GM23248 (cell line): ENCODE measurements around the gene SLC30A3. TPM values are rescaled to one million over a fixed set of nuclear protein-coding genes. Genes with fewer than 3 reads are reported as not detected.
"Not testable (repeated sequence)": the region's sequence is repeated elsewhere in the genome, so short reads cannot be mapped to it uniquely, and the experiment has no call there.

Source experiments
- DNase-seq: peaks from one replicate; pipeline ENCODE4 v3.0.0-alpha.2; 2015
- H2AFZ ChIP-seq: fragments of 200-600 bp; sonication (generic); 2 replicates; pipeline ENCODE4 v1.6.1; 2016; ENCODE audit warnings: antibody characterized with exemption
- H3F3A ChIP-seq: fragments of 200-600 bp; sonication (generic); 2 replicates; pipeline ENCODE4 v1.6.1; 2016; ENCODE audit warnings: mild to moderate bottlenecking, antibody characterized with exemption, mixed run types; ENCODE audit not compliant: insufficient read depth
- H3K27ac ChIP-seq: fragments of 200-600 bp; sonication (generic); 2 replicates; pipeline ENCODE4 v1.5.1; 2016; ENCODE audit warnings: mild to moderate bottlenecking
- H3K27me3 ChIP-seq: fragments of 200-600 bp; sonication (generic); replicated peaks from 2 replicates; pipeline ENCODE4 v1.6.1; 2016; ENCODE audit warnings: mild to moderate bottlenecking; ENCODE audit not compliant: insufficient read depth
- H3K36me3 ChIP-seq: fragments of 200-600 bp; sonication (generic); 2 replicates; pipeline ENCODE4 v1.6.1; 2016; ENCODE audit warnings: low read depth, mild to moderate bottlenecking
- H3K4me1 ChIP-seq: fragments of 200-600 bp; sonication (generic); 2 replicates; pipeline ENCODE4 v1.6.1; 2016; ENCODE audit warnings: mild to moderate bottlenecking; ENCODE audit not compliant: insufficient read depth
- H3K4me2 ChIP-seq: fragments of 200-600 bp; sonication (generic); one replicate; pipeline ENCODE4 v1.6.1; 2016; ENCODE audit warnings: mild to moderate bottlenecking; ENCODE audit not compliant: unreplicated experiment
- H3K4me3 ChIP-seq: fragments of 200-600 bp; sonication (generic); 2 replicates; pipeline ENCODE4 v1.5.1; 2016; ENCODE audit warnings: mild to moderate bottlenecking
- H3K79me2 ChIP-seq: fragments of 200-600 bp; sonication (generic); 2 replicates; pipeline ENCODE4 v1.6.1; 2016; ENCODE audit warnings: mild to moderate bottlenecking; ENCODE audit not compliant: insufficient read depth
- H3K9ac ChIP-seq: fragments of 200-600 bp; sonication (generic); 2 replicates; pipeline ENCODE4 v1.6.1; 2016; ENCODE audit warnings: mild to moderate bottlenecking
- H3K9me2 ChIP-seq: fragments of 200-600 bp; sonication (generic); 2 replicates; pipeline ENCODE4 v1.6.1; 2016; ENCODE audit warnings: mixed run types, mild to moderate bottlenecking, moderate library complexity; ENCODE audit not compliant: insufficient read depth
- H3K9me3 ChIP-seq: fragments of 200-600 bp; sonication (generic); one replicate; pipeline ENCODE4 v1.6.1; 2017; ENCODE audit warnings: low read depth
- H4K20me1 ChIP-seq: fragments of 200-600 bp; sonication (generic); 2 replicates; pipeline ENCODE4 v1.6.0; 2016; ENCODE audit not compliant: insufficient read depth
- EZH2 ChIP-seq: fragments of 200-600 bp; sonication (generic); IDR thresholded peaks from 2 replicates; pipeline ENCODE4 v1.6.1; 2018; ENCODE audit warnings: antibody characterized with exemption, mild to moderate bottlenecking; ENCODE audit not compliant: insufficient read depth, poor library complexity, severe bottlenecking
- EZH2phosphoT487 ChIP-seq: fragments of 200-600 bp; sonication (generic); IDR thresholded peaks from 2 replicates; pipeline ENCODE4 v1.6.1; 2018; ENCODE audit warnings: antibody characterized with exemption, moderate library complexity, mild to moderate bottlenecking, low read depth; ENCODE audit not compliant: insufficient read depth
- WGBS, 2 experiments: methylation state at CpG; one replicate each; pipeline ENCODE4 v1.1.6; 2015 to 2017; ENCODE audit warnings: low lambda C conversion rate in 2 of 2, low coverage in 1 of 2; ENCODE audit errors: missing lambda C conversion rate in 2 of 2; 5-methylcytosine and 5-hydroxymethylcytosine counted together
- in situ Hi-C: fragments of 300-500 bp; cut with MboI; formaldehyde crosslinking; loops from 2 replicates; pipeline ENCODE4 v1.15.0; 2020
- polyA plus RNA-seq: library from polyadenylated mRNA; unstranded; fragments of >200 nt; fragmentation: Nextera tagmentation; extraction: Ambion mirVana; gene quantifications from 2 replicates; pipeline ENCODE4 v1.2.1, GENCODE V29; 2016
- total RNA-seq: library from RNA; depleted of rRNA; stranded (reverse); fragments of >200 nt; shearing (Covaris generic); gene quantifications from 2 replicates; pipeline ENCODE4 v1.2.3, GENCODE V29; 2014

The SLC30A3 gene
- total and polyA plus RNA-seq, 2 experiments from 2014 or later = not detected

DNA sequence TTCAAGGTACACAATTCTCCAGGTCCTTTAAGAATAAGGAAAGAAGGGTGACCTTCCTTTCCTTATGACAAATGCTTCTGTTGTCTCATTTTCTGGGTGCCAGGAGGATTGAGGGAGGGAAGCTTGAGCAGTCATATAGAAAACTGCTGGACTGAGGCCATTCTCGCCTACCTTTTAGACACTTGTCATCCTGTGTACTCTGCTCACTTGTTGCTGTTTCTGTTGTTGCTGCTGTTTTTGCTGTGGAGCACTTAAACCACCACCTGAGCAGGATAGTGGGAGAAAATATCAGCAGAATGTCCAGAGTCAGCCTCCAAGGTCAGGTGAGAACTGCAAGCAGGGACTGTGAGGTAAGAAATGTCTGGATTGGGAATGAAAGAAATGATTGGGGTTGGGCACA is 15.2 kb upstream of the SLC30A3 start:
- H3K4me1 ChIP-seq = peaks cover 18% of the 10 kb centered on the region
- no peak overlapping the region for H3K9ac ChIP-seq
- H3K4me2 ChIP-seq = no peak overlapping the region
- no peaks in the 10 kb centered on the region for H3K36me3 ChIP-seq
- peaks cover 7% of the 10 kb centered on the region for H3K27me3 ChIP-seq
- H3K9me3 ChIP-seq = no peaks in the 10 kb centered on the region
- in situ Hi-C loops = no loop called here
- no peak overlapping the region for H2AFZ ChIP-seq
- H3F3A ChIP-seq = 0 out of 2 replicates have a peak, but pooled peaks cover 3% of the 10 kb centered on the region
- H3K27ac ChIP-seq = no peak overlapping the region
- no peaks in the 10 kb centered on the region for H3K79me2 ChIP-seq
- H3K9me2 ChIP-seq = no peaks in the 10 kb centered on the region
- TF ChIP-seq EZH2phosphoT487 (no peak), EZH2 (no peak)
- H4K20me1 ChIP-seq = no peaks in the 10 kb centered on the region
- DNase-seq = no peak
- 26 to 40% methylated on average over 1 of the region's 1 CpG for WGBS, 2 experiments
- no peak overlapping the region for H3K4me3 ChIP-seq

DNA sequence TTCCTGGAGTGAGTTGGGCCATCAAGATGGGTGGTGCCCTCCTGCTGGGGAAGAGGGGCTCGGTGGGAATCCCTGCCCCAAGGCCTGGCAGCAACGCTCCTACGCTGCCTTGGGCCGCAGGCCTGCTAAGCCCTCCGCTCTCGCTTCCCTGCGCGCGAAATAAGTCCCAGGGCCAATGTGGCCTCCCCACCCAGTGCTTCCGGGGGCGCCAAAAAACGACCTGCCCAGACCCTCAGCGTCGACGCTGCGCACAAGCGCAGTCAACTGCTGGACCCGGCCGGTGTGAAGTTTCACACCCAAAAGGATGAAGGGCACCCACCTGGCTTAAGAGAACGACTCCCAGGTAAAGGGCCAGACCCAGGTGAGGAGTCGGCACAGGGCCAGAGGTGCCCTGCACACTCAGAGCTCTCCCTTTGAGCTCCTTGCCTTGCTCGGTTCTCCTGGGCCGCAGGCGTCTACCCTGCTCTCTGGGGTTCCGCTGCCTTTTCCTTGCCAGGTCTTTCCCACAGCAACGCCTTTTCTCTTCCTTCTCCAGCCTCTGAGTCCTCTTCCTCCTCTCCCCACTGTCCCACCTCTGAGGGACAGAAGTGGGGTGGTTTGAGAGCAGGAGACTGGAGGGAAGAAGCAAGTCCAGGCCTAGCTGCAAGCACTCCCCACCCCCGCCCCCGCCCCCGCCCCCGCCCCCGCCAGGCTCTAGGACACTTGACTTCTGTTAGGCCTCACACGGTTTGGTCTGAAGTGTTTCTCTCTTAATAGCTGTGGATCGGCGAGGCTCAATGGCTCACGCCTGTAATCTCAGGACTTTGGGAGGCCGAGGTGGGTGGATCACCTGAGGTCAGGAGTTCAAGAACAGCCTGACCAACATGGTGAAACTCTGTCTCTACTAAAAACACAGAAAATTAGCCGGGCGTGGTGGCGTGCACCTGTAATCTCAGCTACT is 12.6 kb upstream of the SLC30A3 start, which contains the start of gene DNAJC5G:
Gene DNAJC5G (plus strand): TSS at position 223 of the 940 bp plus-strand sequence. CDS start 1,296 bp downstream, outside the sequence.
- no peaks in the 10 kb centered on the region for H4K20me1 ChIP-seq
- 70 to 71% methylated on average over 39 of the region's 39 CpGs for WGBS, 2 experiments
- TF ChIP-seq EZH2phosphoT487 = no peak
- no peak for TF ChIP-seq EZH2
- H3K4me1 ChIP-seq = no peaks in the 10 kb centered on the region; the same call in 1 of the 2 replicates
- H3K9me2 ChIP-seq = no peaks in the 10 kb centered on the region
- no peaks in the 10 kb centered on the region for H3K36me3 ChIP-seq
- no peak within 1 kb of the TSS for H3K4me2 ChIP-seq
- peaks cover 7% of the 10 kb centered on the region for H3K27me3 ChIP-seq
- H3K9me3 ChIP-seq = no peaks in the 10 kb centered on the region
- H3K79me2 ChIP-seq = no peaks in the 10 kb centered on the region
- H3K4me3 ChIP-seq = no peak within 1 kb of the TSS
- no peak within 1 kb of the TSS for H3K27ac ChIP-seq
- no peak for DNase-seq
- H3K9ac ChIP-seq = no peak within 1 kb of the TSS
- in situ Hi-C loops = no loop called here
- no peak within 1 kb of the TSS for H2AFZ ChIP-seq
- H3F3A ChIP-seq = no peaks in the 10 kb centered on the region

DNA sequence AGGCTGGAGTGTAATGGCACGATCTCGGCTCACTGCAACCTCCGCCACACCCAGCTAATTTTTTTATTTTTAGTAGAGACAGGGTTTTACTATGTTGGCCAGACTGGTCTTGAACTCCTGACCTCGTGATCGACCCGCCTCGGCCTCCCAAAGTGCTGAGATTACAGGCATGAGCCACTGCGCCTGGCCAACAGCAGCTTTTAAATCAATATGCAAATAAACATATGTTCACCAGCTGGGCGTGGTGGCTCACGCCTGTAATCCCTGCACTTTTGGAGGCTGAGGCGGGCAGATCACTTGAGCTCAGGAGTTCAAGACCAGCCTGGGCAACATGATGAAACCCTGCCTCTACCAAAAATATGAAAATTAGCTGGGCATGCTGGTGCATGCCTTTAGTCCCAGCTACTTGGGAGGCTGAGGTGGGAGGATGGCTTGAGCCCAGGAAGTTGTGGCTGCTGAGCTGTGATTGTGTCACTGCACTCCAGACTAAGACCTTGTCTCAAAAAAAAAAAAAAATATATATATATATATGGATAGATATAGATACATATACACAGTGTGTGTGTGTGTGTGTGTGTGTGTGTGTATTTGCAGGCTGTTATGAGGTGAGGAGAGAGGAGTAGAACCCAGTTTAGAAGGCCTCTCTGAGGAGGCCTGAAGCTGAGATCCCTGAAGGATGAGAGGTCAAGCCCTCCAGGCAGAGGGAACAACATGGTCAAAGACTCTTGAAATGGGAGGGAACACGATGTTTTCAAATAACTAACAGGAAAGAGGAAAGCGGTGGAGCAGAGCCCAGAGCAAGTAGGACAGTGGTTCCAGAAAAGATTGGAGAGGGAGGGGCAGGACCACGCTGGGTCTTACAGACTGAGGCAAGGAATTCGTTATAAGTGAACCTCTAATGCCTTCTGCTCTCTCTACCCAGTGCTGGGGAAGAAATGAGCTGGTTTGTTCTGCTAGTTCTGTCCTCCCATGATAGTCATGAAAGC is 10.0 kb upstream of the SLC30A3 start:
- H3K27ac ChIP-seq, H3K36me3 ChIP-seq, H3K9me3 ChIP-seq, H3K4me2 ChIP-seq, H3K9ac ChIP-seq, DNase-seq, H3K9me2 ChIP-seq, H4K20me1 ChIP-seq, H2AFZ ChIP-seq, in situ Hi-C loops, H3K4me3 ChIP-seq, H3F3A ChIP-seq, H3K79me2 ChIP-seq, H3K4me1 ChIP-seq: not testable (repeated sequence)
- H3K27me3 ChIP-seq = peaks cover 11% of the 10 kb centered on the region
- 58 to 66% methylated on average over 15 of the region's 15 CpGs for WGBS, 2 experiments

DNA sequence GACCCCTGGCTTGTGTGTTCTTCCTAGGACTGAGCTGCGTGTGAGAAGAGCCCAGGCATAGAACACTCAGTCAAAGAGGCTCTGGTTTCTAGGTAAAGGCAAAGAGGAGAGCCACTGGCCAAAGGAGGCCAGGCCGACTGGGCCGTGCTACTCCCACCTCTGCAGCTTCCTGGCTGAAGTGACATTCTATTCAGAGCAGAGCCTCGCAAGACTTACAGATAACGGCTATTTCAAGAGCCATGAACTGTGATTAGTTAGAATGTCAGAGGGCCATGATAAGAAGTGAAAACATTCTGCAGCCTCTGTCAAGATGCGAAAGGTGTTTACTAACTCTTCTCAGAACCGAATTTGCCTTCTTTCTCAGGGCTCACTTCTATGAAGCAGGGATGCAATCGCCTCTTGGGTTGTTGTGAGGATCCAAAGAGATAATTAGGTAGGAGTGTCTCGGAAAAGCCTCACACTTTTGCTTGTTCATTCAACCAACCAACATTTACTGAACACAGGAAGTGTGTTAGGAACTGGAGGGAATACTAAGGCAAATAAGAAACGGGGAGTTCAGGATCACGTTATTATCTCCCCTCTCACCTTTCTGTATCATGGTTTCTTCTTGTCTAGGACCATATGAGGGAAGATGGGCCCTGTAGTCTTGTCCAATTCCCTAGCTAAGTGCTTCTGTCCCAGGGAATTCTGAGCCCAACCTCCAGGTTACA is 8.9 kb upstream of the SLC30A3 start:
- Histone ChIP-seq H3K79me2 (no peaks in the 10 kb centered on the region), H3F3A (no peaks in the 10 kb centered on the region), H2AFZ (no peak overlapping the region), H3K9me3 (no peaks in the 10 kb centered on the region), H3K4me1 (no peaks in the 10 kb centered on the region), H3K9me2 (no peaks in the 10 kb centered on the region), H3K4me3 (no peak overlapping the region), H3K9ac (no peak overlapping the region), H3K4me2 (no peak overlapping the region), H3K27ac (no peak overlapping the region), H3K27me3 (peaks cover 12% of the 10 kb centered on the region), H3K36me3 (no peaks in the 10 kb centered on the region), H4K20me1 (no peaks in the 10 kb centered on the region)
- 75 to 82% methylated on average over 11 of the region's 11 CpGs for WGBS, 2 experiments
- in situ Hi-C loops = no loop called here
- TF ChIP-seq EZH2 (no peak), EZH2phosphoT487 (no peak)
- no peak for DNase-seq
